Measurements from ENCODE around the gene SPTBN2.

- TF ChIP-seq POLR2A (IDR thresholded peaks at IDR 0.05; ENCODE audit: low read depth, low read length) (no peak), POLR2AphosphoS5 (IDR thresholded peaks at IDR 0.05; ENCODE audit: low read depth, low read length) (no peak), TAF1 (IDR thresholded peaks at IDR 0.05; ENCODE audit: low read depth, low read length) (no peak)
Measured at GRCh38 chr11:66706989-66707388, 22.0 kb downstream of the SPTBN2 start.
